ENCODE results near the gene PEPD.

PEPD gene

DNA sequence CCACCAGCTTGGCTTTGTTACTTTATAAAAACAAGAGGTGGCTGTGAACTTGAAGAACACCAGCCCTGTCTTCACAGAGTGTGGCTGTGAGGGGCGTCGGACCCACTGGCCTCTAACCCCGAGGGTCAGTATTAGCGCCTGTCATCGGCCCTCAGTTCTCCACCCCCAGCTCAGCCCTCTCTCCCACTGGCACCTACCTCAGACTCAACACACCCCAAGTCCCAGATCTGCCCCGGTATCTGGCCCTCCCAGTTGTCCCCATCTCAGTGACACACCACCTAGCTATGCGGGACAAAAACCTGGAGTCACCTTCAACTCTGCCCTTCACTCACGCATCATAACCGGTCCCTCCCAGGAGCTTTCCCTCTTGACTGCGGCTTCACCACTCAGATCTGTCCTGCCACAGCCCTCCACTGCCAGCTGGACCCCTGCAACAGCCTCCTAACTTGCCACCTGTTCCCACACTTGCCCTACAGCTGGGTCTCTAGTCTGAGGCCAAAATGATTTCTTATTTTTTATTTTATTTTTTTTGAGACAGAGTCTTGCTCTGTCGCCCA is 45.4 kb downstream of the PEPD start:
- no peak for TF ChIP-seq FOXP2 (optimal IDR thresholded peaks at IDR 0.05; ENCODE audit: borderline replicate concordance, extremely low read depth, extremely low read length, insufficient read depth)
- TF ChIP-seq, protein P1, sequence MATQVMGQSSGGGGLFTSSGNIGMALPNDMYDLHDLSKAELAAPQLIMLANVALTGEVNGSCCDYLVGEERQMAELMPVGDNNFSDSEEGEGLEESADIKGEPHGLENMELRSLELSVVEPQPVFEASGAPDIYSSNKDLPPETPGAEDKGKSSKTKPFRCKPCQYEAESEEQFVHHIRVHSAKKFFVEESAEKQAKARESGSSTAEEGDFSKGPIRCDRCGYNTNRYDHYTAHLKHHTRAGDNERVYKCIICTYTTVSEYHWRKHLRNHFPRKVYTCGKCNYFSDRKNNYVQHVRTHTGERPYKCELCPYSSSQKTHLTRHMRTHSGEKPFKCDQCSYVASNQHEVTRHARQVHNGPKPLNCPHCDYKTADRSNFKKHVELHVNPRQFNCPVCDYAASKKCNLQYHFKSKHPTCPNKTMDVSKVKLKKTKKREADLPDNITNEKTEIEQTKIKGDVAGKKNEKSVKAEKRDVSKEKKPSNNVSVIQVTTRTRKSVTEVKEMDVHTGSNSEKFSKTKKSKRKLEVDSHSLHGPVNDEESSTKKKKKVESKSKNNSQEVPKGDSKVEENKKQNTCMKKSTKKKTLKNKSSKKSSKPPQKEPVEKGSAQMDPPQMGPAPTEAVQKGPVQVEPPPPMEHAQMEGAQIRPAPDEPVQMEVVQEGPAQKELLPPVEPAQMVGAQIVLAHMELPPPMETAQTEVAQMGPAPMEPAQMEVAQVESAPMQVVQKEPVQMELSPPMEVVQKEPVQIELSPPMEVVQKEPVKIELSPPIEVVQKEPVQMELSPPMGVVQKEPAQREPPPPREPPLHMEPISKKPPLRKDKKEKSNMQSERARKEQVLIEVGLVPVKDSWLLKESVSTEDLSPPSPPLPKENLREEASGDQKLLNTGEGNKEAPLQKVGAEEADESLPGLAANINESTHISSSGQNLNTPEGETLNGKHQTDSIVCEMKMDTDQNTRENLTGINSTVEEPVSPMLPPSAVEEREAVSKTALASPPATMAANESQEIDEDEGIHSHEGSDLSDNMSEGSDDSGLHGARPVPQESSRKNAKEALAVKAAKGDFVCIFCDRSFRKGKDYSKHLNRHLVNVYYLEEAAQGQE (IDR thresholded peaks at IDR 0.05; ENCODE audit: insufficient read depth in 1 of 2, low read depth in 2 of 2, low read length in 2 of 2) = no peak
- no peak for TF ChIP-seq TAF1 (IDR thresholded peaks at IDR 0.05; ENCODE audit: borderline replicate concordance, insufficient read depth, low read length)
- TF ChIP-seq POLR2AphosphoS5 (IDR thresholded peaks at IDR 0.05; ENCODE audit: low read depth, low read length) = no peak
- no peak for TF ChIP-seq SIN3A (IDR thresholded peaks at IDR 0.05; ENCODE audit: borderline replicate concordance, insufficient read depth, low read length)

DNA sequence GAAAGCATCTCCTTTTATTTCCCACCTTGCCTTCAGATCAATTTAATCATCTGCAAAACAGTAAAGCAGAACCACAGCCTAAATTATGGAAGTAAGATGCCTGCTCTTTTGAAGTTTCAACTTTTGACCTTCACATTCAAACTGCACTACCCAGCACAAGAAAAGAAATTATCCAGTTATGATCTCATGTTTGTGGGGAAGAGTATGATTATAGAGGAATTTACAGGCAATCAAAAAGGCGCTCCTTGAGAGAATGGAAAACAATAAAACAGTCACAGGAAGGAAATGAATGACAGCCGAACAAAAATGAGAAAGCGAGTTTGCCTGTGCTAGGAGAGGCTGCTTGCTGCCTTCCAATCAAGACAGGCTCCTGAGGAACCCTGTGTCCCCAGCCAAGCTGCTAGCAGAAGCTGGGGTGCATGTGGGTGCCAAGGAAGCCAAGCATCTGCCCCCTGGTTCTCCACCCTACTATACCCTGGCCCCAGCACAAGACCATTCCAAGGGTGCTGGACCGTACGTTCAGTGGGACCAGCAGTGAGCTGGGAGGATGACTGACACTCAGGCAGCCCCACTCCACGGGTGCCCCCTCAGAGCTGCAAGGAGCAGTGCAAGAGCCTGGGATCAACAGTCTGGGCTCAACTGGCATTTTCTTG is 47.8 kb downstream of the PEPD start:
- TF ChIP-seq FOXP2 (optimal IDR thresholded peaks at IDR 0.05; ENCODE audit: borderline replicate concordance, extremely low read depth, extremely low read length, insufficient read depth) (no peak), SIN3A (IDR thresholded peaks at IDR 0.05; ENCODE audit: borderline replicate concordance, insufficient read depth, low read length) (no peak), POLR2AphosphoS5 (IDR thresholded peaks at IDR 0.05; ENCODE audit: low read depth, low read length) (no peak), TAF1 (IDR thresholded peaks at IDR 0.05; ENCODE audit: borderline replicate concordance, insufficient read depth, low read length) (no peak)
- TF ChIP-seq, protein P1 (IDR thresholded peaks at IDR 0.05; ENCODE audit: insufficient read depth in 1 of 2, low read depth in 2 of 2, low read length in 2 of 2) = no peak

DNA sequence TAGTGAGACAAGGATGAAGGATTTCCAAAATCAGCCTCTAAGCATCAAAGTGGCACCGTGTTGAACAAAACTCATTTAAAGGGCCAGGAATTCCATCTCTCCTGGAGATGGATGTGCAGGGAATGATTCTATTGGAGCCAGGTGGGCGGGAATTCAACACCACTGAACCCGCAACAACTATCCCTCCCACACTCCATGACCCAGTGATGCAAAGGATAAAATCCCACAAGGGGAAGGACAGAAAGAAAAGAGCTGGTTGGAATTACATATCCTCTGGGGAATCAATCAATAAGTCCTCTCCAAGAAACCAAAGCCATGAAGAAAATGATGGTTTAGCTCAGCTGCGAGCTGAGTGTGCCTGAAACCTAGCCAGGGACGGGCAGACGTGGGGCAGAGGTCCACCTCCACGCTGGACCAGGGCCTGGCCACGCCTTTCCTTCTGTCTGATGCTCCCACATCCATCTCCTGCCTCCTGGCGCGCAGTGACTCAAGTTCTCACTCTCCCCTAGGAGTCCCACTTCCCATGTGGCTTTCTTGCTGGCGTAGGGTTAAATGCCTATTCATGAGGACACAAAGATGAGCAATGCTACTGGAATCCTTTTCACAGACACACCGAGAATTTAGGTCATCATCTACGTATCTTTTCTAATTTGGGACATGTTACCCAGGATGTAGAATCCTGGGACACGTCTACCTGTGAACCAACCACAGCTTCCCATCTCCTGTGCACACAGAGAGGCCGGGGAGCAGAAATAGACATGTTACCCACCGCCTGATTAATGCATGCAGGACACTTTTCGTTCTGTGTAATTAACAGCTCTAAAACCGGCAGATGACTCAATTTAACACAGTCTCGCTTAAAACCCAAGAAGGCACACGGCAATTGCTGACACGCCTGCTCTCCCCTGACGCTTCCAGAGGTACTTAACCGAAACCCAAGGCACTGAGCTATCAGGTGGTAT is 48.6 kb downstream of the PEPD start:
- TF ChIP-seq, protein P1 (IDR thresholded peaks at IDR 0.05; ENCODE audit: insufficient read depth in 1 of 2, low read depth in 2 of 2, low read length in 2 of 2) = no peak

DNA sequence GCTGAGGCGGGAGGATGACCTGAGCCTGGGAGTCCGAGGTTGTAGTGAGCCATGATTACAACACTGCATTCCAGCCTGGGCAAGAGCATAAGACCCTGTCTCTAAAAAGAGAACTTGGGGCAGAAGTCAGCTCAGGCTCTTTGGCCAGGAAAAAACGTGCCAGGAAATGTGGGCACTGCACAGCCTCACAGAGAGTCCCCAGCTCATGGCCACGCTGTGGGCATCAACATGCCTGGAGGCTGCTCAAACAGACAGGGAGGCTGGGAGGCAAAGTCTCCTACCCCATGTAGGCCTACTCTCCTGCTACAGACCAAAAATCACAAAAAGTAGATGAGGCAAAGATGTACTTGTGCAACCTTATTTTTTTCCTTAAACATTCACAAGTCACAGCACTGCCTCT is 49.4 kb downstream of the PEPD start:
- TF ChIP-seq SIN3A (IDR thresholded peaks at IDR 0.05; ENCODE audit: borderline replicate concordance, insufficient read depth, low read length) = no peak
- TF ChIP-seq, protein P1 (IDR thresholded peaks at IDR 0.05; ENCODE audit: insufficient read depth in 1 of 2, low read depth in 2 of 2, low read length in 2 of 2) = no peak
- TF ChIP-seq POLR2AphosphoS5 (IDR thresholded peaks at IDR 0.05; ENCODE audit: low read depth, low read length) = no peak
- no peak for TF ChIP-seq TAF1 (IDR thresholded peaks at IDR 0.05; ENCODE audit: borderline replicate concordance, insufficient read depth, low read length)
- TF ChIP-seq FOXP2 (optimal IDR thresholded peaks at IDR 0.05; ENCODE audit: borderline replicate concordance, extremely low read depth, extremely low read length, insufficient read depth) = no peak

Measured in PFSK-1 (cell line).